Activated T-cell treated with anti-CD3 and anti-CD28 coated beads for 4 hours (primary cell): ENCODE results near the gene ARHGEF12.
"Not testable (repeated sequence)": the region's sequence is repeated elsewhere in the genome, so short reads cannot be mapped to it uniquely, and the experiment has no call there.

Experiments
- DNase-seq: peaks from one replicate; pipeline ENCODE4 v3.0.0-alpha.2; 2020

The ARHGEF12 gene

DNA sequence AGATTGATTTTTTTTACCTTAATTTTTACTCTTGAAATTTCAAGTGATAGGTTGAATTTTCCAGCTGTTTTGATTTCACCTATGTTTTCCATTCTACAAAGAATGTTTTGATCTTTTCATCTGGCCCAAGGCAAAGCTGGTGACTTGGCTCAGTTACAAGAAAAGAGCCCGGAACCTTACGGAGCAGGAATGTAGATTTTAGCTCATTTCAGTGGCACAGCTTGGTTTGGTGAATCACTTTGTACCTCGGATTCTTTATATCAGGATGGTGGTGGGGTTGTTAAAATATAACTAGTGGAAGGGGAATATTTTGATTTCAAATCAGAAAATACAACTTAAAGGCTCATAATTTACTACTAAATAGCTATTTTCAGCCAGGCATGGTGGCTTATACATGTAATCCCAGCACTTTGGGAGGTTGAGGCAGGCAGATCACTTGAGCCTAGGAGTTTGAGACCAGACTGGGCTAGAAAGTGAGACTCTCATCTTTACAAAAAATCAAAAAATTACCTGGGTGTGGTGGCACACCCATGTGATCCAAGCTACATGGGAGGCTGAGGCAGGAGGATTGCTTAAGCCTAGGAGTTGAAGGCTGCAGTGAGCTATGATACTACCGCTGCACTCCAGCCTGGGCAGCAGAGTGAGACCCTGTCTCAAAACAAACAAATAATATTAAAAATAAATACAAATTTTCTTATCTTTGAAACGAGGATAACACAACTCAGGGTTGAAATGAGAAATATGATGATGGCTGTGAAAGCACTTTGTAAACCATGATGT lies 166.0 kb downstream of the ARHGEF12 start:
- no peak for DNase-seq

GRCh38 chr11:120503529-120503928 lies 167.3 kb downstream of the ARHGEF12 start:
- not testable (repeated sequence) for DNase-seq

GRCh38 chr11:120505801-120506425 lies 169.7 kb downstream of the ARHGEF12 start:
- DNase-seq: no peak

- no peak for DNase-seq
Observed at GRCh38 chr11:120509346-120510053, 173.3 kb downstream of the ARHGEF12 start.

- no peak for DNase-seq
Observed at GRCh38 chr11:120510406-120511115, 174.3 kb downstream of the ARHGEF12 start.

- DNase-seq: peak; percentile 67
Observed at GRCh38 chr11:120511116-120511819, 175.1 kb downstream of the ARHGEF12 start, which contains the start of gene GRIK4. GRIK4 (plus strand) TSS chr11:120511748; CDS start chr11:120660319, 148,571 bp downstream.

DNA sequence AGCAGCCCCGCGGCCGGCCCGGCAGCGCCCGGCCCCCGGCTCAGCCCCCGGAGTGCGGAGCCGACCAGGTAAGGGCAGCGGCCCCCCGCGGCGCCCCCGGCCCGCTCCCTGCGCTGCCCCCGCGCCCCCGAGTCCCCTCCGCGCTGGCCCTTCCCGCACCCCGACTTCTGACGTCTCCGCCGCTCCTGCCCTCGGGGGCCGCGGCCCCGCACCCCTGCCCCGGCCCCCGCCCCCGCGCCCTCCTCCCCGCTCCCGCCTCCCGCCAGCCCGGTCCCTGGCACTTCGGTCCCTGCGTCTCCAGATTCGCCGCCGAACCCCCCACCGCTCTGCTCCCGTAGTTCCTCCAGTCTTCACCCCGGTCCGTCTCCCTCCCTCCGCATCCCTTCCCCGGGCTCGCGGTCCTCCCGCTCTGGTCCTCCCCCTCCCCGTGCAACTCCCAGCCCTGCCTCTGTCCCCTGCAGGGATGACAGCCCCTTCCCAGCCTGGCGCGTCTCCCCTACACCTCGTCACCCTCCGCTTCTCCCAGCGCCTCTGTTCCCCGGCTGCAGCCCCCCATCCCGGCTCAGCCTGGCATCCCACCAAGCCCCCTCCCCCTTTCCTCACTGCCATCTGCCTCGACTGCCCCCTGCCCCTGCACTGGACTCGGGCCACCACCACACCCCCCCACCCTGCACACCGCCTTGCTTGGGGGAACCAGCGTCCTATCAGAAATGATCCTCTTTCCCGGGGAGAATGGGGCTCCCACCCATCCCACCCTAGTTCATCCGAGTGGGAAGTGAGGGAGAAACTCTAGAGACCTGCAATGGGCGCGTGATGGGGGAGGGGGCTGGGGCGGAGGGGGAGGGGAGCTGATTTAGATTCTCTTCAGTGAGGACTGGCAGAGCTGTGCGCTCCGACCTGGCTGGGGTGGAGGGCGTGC lies 175.9 kb downstream of the ARHGEF12 start:
- DNase-seq: no peak

GRCh38 chr11:120512739-120513435 lies 176.7 kb downstream of the ARHGEF12 start:
- no peak for DNase-seq

- DNase-seq: no peak
Observed at GRCh38 chr11:120513436-120514315, 177.5 kb downstream of the ARHGEF12 start.

DNA sequence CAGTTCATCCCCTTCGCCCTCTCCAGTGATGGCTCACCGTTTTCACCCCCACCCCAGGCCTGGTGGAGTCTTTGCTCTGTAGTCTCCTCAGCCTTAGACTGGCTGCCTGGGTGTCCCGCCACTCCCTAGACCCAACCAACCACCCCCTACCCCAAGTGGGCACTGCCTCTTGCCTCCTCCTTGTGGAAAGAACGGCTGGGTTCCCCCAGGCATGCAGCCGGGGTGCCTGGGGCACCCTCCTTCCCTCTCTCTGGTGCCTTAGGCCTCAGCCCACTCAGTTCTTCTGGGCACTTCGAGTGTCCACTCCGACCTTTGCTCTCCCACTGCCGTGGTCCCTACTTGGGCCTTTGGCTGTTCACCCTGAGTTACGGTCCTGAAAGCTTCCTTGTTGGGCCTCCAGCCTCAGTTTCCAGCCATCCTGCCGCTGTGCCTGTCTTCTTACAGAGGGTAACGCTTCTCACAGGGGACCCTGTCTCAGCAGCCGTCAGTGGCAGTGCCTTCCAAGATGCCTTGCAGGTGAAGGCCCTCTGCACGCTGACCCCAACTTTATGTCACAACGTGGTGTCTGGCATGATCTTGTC lies 178.4 kb downstream of the ARHGEF12 start:
- DNase-seq: no peak

DNA sequence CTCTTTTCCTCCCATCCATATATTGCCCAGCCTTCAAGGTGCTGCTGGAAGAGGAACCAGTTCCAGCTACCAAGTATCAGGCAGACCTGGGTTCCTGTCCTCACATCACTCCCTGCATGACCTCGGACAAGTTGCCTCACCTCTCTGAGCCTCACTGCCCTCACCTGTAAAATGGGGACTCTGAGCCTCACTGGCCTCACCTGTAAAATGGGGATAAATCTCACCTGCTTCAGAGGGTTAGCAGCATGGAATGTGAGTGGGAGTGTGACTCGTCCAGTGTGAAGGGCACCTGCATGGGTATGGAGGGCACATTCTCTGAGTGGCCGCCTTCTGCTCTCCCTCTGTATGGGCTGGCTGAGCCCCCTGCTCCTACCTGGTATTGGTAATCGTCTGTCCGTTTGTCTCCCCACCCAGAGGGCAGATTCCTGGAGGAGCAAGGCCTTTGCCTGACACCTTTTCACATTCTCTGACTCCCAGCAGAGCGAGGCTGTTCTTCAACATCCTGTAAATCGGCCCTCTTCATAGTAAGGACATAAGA lies 179.0 kb downstream of the ARHGEF12 start:
- no peak for DNase-seq

- no peak for DNase-seq
Observed at GRCh38 chr11:120516461-120517389, 180.5 kb downstream of the ARHGEF12 start.

DNA sequence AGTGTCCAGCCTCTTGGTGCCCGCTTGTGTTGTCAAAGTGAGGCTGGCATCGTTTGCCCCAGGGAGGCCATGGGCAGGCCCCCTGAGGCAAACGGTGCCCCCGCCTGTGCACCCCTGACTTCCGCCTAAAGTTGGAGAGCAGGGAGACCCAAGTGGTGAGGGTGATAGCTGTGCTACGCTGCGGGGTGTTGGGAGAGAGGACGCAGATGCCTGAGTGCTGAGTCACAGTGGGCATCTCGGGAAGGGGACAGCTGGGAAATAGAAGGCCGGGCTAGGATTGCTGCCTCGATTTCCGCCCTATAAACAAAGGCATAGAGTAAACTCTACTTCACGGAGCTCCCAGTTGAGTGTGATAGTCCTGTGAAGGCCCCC lies 181.2 kb downstream of the ARHGEF12 start:
- DNase-seq: no peak

- no peak for DNase-seq
Observed at GRCh38 chr11:120517801-120518291, 181.6 kb downstream of the ARHGEF12 start.

DNA sequence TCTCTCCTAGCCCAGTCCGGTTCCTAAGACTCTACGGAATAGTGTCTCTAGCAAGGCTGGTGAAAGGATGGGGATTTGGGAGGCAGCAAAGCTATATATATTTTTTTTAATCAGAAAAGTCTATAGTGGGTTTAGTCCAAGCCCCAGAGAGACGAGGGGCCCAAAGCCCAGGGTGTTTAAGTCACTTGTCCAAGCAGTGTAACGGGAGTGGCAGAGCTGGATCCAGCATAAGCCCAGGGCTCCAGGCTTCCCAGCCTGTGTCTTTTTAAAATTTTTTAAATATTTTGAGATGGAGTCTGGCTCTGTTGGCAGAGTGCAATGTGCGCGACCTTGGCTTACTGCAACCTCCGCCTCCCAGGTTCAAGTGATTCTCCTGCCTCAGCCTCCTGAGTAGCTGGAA lies 182.1 kb downstream of the ARHGEF12 start:
- DNase-seq: no peak

DNA sequence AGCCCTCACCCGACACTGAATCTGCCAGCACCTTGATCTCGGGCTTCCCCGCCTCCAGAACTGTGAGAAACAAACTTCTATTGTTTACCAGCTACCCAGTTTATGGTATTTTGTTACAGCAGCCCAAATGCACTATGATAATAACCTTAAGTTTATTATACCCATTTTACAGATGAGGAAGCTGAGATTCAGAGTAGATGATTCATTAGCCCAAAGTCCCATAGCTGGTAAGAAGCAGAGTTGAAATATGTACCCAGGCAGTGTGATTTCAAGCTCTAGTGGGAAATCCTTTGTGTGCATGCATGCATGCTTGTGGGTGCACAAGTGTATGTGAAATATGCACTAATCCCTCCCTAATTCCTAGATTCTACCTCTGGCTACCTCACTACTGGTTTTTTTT lies 183.3 kb downstream of the ARHGEF12 start:
- no peak for DNase-seq

DNA sequence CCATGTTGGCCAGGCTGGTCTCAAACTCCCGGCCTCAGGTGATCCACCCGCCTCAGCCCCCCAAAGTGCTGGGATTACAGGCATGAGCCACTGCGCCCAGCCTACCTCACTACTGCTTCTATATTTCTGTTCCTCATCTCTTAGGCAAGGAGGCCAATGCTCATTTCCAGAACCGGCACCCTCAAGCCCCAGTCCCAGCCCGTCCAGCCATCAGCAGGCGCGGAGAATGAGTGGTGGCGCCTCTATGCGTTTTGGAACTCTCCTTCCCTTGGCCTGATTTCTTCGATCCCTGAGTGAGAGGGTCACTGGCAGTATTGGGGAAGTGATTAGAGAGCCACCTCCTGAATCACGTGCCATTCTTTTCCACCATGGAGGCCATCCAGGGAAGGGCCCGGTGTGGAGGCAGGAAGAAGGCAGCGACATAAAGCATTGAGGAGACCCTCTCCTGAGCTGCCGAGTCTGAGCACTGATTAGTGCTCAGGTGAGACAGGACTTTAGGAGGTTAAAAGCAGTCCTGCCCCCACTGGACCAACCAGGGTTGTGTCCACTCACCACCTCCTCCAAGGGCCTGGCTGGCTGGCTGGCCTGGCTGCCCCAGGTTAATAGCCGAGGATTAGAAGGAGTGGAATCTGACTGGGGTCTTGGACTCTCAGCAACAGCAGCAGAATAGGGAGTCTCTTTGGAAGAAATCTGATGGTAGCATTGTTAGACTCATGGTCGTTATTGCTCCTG lies 184.0 kb downstream of the ARHGEF12 start:
- DNase-seq: no peak
